ENCODE measurements around the gene DCAF6. TPM values are rescaled to one million over a fixed set of nuclear protein-coding genes. Genes with fewer than 3 reads are reported as not detected.

The DCAF6 gene, protein sequence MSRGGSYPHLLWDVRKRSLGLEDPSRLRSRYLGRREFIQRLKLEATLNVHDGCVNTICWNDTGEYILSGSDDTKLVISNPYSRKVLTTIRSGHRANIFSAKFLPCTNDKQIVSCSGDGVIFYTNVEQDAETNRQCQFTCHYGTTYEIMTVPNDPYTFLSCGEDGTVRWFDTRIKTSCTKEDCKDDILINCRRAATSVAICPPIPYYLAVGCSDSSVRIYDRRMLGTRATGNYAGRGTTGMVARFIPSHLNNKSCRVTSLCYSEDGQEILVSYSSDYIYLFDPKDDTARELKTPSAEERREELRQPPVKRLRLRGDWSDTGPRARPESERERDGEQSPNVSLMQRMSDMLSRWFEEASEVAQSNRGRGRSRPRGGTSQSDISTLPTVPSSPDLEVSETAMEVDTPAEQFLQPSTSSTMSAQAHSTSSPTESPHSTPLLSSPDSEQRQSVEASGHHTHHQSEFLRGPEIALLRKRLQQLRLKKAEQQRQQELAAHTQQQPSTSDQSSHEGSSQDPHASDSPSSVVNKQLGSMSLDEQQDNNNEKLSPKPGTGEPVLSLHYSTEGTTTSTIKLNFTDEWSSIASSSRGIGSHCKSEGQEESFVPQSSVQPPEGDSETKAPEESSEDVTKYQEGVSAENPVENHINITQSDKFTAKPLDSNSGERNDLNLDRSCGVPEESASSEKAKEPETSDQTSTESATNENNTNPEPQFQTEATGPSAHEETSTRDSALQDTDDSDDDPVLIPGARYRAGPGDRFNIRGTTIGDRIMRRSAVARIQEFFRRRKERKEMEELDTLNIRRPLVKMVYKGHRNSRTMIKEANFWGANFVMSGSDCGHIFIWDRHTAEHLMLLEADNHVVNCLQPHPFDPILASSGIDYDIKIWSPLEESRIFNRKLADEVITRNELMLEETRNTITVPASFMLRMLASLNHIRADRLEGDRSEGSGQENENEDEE
- total RNA-seq = 32.8 and 56.6 TPM in 2 replicates

DNA sequence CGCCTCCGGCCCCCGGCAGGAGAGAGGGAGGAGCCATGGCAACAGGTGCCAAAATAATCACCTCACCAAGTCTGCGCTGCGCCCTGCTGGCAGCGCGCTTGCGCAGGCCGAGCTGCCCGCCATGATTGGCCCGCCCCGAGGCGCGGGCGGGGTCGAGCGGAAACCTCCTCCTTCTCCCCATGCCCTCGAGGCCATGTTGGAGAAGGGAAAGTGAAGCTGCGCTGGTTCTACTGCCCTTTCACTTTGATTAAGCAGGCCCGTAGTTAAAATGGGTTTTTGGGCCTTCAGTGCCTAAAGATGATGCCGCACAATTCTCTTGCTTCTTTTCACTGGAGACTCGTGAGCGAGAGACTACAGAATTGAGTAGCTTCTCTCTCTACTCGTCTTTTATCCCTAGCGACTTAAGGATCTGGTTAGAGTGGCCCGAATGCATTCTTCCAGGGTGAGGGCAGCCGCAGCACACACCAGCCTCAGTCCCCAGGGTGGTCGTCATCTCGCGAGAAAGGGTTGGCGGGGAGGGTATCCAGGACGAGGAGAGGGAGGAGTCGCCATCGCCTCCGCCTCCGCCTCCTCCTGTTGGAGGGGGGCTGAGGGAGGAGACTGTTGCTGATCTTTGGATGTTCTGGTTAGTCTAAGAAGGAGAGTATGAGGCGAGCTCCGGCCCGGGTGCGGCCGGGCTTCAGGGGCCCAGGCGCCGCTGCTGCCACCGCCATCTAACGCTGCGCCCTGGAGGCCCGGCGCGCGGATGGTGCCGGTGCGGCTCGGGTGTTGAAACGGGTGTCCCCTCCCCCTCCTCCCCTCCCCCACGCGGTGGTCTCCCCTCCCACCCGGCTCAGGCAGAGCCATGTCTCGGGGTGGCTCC is at the start of gene DCAF6:
DCAF6 (plus strand) TSS at position 616 of the 862 bp plus-strand sequence; CDS start at position 845, 229 bp downstream.

DNA sequence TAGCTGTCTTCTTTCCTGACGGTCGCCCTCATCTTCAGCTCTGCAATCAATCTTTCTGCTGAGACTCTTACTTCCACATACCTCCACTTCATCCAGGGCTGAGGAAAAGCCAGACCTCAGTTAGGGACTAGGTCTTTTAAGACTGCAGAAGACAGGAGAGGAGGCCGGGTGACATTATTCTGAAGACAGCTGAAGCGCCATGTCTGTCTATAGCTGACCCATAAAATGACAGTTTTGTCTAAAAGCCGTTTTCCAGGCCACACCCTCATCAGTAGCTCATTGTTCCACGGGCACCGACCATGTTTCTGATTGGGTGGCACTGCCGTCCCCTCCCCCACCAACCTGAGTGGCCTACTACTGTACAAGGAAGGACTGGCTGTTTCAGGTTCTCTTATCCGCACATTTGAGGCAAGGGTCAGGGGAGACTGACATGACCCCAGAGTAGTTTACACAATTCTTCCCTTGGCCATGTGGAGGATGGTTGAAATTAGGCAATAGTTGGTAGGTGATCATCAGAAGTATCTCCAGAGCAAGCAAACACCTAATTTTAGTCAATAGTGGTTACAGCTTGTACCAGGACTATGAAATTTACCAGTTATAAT is 22.5 kb upstream of the DCAF6 start, which contains the start of gene ADCY10:
ADCY10 (minus strand) TSS at position 240 of the 602 bp plus-strand sequence. CDS start 8,994 bp downstream, outside the sequence.

DNA sequence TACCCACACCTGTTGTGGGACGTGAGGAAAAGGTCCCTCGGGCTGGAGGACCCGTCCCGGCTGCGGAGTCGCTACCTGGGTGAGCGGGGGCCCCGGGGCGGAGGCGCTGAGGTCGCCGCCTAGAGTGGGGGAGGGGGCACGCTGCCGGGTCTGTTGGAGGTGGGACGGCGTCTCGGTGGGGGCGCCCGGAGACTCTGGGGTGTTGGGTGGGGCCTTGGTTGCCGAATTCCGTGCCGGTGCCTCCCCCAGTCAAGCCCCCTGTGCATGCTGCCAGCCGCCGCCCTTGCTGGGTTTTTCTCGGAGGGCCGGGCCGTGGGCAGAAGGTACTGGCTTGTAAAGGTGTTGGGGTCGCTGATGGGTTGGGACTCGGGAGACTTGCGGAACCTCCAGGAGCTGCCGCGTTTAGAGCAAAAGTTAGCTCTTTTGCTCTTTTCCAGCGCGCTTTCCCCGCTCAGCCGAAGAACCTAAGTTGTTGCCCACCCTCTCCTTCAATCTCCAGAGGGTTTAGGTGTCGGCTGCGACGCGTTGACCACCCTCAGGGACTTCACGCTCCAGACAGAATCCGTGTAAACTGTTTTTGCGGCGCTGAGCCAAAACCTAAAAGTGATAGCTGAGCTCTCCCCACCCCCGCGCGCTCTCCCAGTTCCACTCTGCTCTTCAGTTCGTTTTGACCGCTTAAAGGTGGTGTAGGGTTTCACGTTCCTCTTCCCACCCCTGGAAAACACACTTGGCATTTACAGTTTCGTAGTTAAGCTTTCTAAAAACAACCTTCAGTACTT is 636 bp downstream of the DCAF6 start, which contains the start of gene MPC2:
MPC2 (minus strand) TSS at position 143 of the 779 bp plus-strand sequence. CDS start 1,231 bp downstream, outside the sequence.

Other genes starting within 250 kb of the DCAF6 start
- gene MPZL1, start 214.7 kb upstream of the DCAF6 start, total RNA-seq = 92.5 and 104 TPM in 2 replicates
- gene ADCY10, start 22.5 kb upstream of the DCAF6 start, total RNA-seq = not detected in 2 replicates
- 19.2 and 23.6 TPM in 2 replicates for gene MPC2, start 389 bp downstream of the DCAF6 start, total RNA-seq
- 9.4 and 20.5 TPM in 2 replicates for gene GPR161, start 200.2 kb downstream of the DCAF6 start, total RNA-seq
- 31.8 and 40.7 TPM in 2 replicates for gene TIPRL, start 242.3 kb downstream of the DCAF6 start, total RNA-seq

Data from tracheal epithelial cell (primary cell).